ENCODE measurements around the gene CCL23. TPM values are rescaled to one million over a fixed set of nuclear protein-coding genes. Genes with fewer than 3 reads are reported as not detected.

CCL23 gene
- total RNA-seq, 1 experiment from 2014 or later, result not detected

GRCh38 chr17:35988164-35988563, 29.6 kb downstream of the CCL23 start:
- Histone ChIP-seq H3K4me3 (ENCODE audit: low read length) (no peak overlapping the region), H3K4me2 (ENCODE audit: low read length) (no peak overlapping the region), H3K4me1 (ENCODE audit: insufficient read depth, low read length) (no peaks in the 10 kb centered on the region), H3K9me3 (ENCODE audit: low read length) (no peaks in the 10 kb centered on the region), H3K36me3 (ENCODE audit: low read depth, low read length) (no peaks in the 10 kb centered on the region), H3K9me2 (replicated peaks; ENCODE audit: low read length) (no peaks in the 10 kb centered on the region), H3K9ac (ENCODE audit: low read length) (no peak overlapping the region), H3K27me3 (ENCODE audit: low read length) (no peaks in the 10 kb centered on the region), H3K27ac (ENCODE audit: low read length) (no peak overlapping the region), H3K79me2 (ENCODE audit: low read length) (no peaks in the 10 kb centered on the region), H3F3A (ENCODE audit: low read length, unreplicated experiment) (no peaks in the 10 kb centered on the region), H4K20me1 (ENCODE audit: low read length) (no peaks in the 10 kb centered on the region), H2AFZ (ENCODE audit: low read length) (no peak overlapping the region)
- DNase-seq (no peak), ATAC-seq (no peak)
- ChIA-PET POLR2A (ENCODE audit: unreplicated experiment) (no interaction called here), CTCF (no interaction called here)
- no TSS peak for BruUV-seq (replicated peaks)
- intact Hi-C loops (cut with micrococcal nuclease), result no loop called here
- TF ChIP-seq EZH2 (IDR thresholded peaks at IDR 0.05; ENCODE audit: low read length, unreplicated experiment), result no peak
- no peak for TF ChIP-seq EZH2phosphoT487 (IDR thresholded peaks at IDR 0.05; ENCODE audit: borderline replicate concordance, low read length)
- TF ChIP-seq CTCF (conservative IDR thresholded peaks at IDR 0.05; ENCODE audit: low read depth, low read length), result no peak

- H3K27ac ChIP-seq (ENCODE audit: low read length), result no peak within 1 kb of the TSS
- TF ChIP-seq EZH2 (IDR thresholded peaks at IDR 0.05; ENCODE audit: low read length, unreplicated experiment) (no peak), EZH2phosphoT487 (IDR thresholded peaks at IDR 0.05; ENCODE audit: borderline replicate concordance, low read length) (no peak), CTCF (conservative IDR thresholded peaks at IDR 0.05; ENCODE audit: low read depth, low read length) (no peak)
- DNase-seq (no peak), ATAC-seq (no peak)
- H2AFZ ChIP-seq (ENCODE audit: low read length), result no peak within 1 kb of the TSS
- no peaks in the 10 kb centered on the region for H4K20me1 ChIP-seq (ENCODE audit: low read length)
- H3K4me2 ChIP-seq (ENCODE audit: low read length), result no peak within 1 kb of the TSS
- no peaks in the 10 kb centered on the region for H3K79me2 ChIP-seq (ENCODE audit: low read length)
- POLR2A ChIA-PET (ENCODE audit: unreplicated experiment), result no interaction called here
- no peaks in the 10 kb centered on the region for H3K36me3 ChIP-seq (ENCODE audit: low read depth, low read length)
- no peaks in the 10 kb centered on the region for H3F3A ChIP-seq (ENCODE audit: low read length, unreplicated experiment)
- no peaks in the 10 kb centered on the region for H3K4me1 ChIP-seq (ENCODE audit: insufficient read depth, low read length)
- H3K9me2 ChIP-seq (replicated peaks; ENCODE audit: low read length), result no peaks in the 10 kb centered on the region
- no peak within 1 kb of the TSS for H3K4me3 ChIP-seq (ENCODE audit: low read length)
- CTCF ChIA-PET, result no interaction called here
- intact Hi-C loops (cut with micrococcal nuclease), result no loop called here
- no peaks in the 10 kb centered on the region; the same call in none of the 2 replicates for H3K27me3 ChIP-seq (ENCODE audit: low read length)
- no peak within 1 kb of the TSS for H3K9ac ChIP-seq (ENCODE audit: low read length)
- H3K9me3 ChIP-seq (ENCODE audit: low read length), result no peaks in the 10 kb centered on the region
- BruUV-seq (replicated peaks), result no TSS peak
These were observed 31.1 kb downstream of the CCL23 start, which contains the start of gene CCL14 for GRCh38 chr17:35986643-35987042. TSS of gene CCL14 (minus strand) at chr17:35986729. CDS start at chr17:35986649, 80 bp downstream.

GRCh38 chr17:35984140-35984539, 33.6 kb downstream of the CCL23 start:
- Histone ChIP-seq H3K4me1 (ENCODE audit: insufficient read depth, low read length) (no peaks in the 10 kb centered on the region), H3F3A (ENCODE audit: low read length, unreplicated experiment) (no peaks in the 10 kb centered on the region), H3K9ac (ENCODE audit: low read length) (no peak overlapping the region), H3K36me3 (ENCODE audit: low read depth, low read length) (no peaks in the 10 kb centered on the region), H3K9me2 (replicated peaks; ENCODE audit: low read length) (no peaks in the 10 kb centered on the region), H2AFZ (ENCODE audit: low read length) (no peak overlapping the region), H3K9me3 (ENCODE audit: low read length) (no peaks in the 10 kb centered on the region), H3K27ac (ENCODE audit: low read length) (no peak overlapping the region), H3K4me3 (ENCODE audit: low read length) (no peak overlapping the region), H3K27me3 (ENCODE audit: low read length) (no peaks in the 10 kb centered on the region; the same call in none of the 2 replicates), H3K4me2 (ENCODE audit: low read length) (no peak overlapping the region), H4K20me1 (ENCODE audit: low read length) (no peaks in the 10 kb centered on the region), H3K79me2 (ENCODE audit: low read length) (no peaks in the 10 kb centered on the region)
- TF ChIP-seq CTCF (conservative IDR thresholded peaks at IDR 0.05; ENCODE audit: low read depth, low read length) (no peak), EZH2phosphoT487 (IDR thresholded peaks at IDR 0.05; ENCODE audit: borderline replicate concordance, low read length) (no peak), EZH2 (IDR thresholded peaks at IDR 0.05; ENCODE audit: low read length, unreplicated experiment) (no peak)
- no peak for DNase-seq
- CTCF ChIA-PET, result no interaction called here
- intact Hi-C loops (cut with micrococcal nuclease), result no loop called here
- ATAC-seq, result no peak
- POLR2A ChIA-PET (ENCODE audit: unreplicated experiment), result no interaction called here
- BruUV-seq (replicated peaks), result no TSS peak
